Psoas muscle (tissue), 8 donors: Measurements from ENCODE around the gene OR6J1. TPM values are rescaled to one million over a fixed set of nuclear protein-coding genes. Genes with fewer than 3 reads are reported as not detected.
"Not testable (repeated sequence)": the region's sequence is repeated elsewhere in the genome, so short reads cannot be mapped to it uniquely, and the experiment has no call there.

Experiments
- ATAC-seq, 4 donors: fragments of 200-7000 bp; cut with Tn5 transposase; one replicate each; pipeline ENCODE4 v1.9.1; 2020; ENCODE audit warnings: moderate library complexity in 3 of 4, mild to moderate bottlenecking in 2 of 4
- DNase-seq, 2 donors: peaks; one replicate each; pipeline ENCODE4 v3.0.0-alpha.2; 2020
- H3K27ac ChIP-seq: fragments of 200-600 bp; one replicate; pipeline ENCODE4 v1.8.0; 2022
- H3K27me3 ChIP-seq, 3 donors: fragments of 200-600 bp in 1 of 3; one replicate each; pipeline versions ENCODE4 v1.6.1 to v1.8.0; 2013 to 2022; ENCODE audit warnings: low read length in 2 of 3, mild to moderate bottlenecking in 2 of 3, moderate library complexity in 1 of 3; ENCODE audit not compliant: insufficient read depth in 3 of 3
- H3K36me3 ChIP-seq, 2 donors: fragments of 200-600 bp in 1 of 2; one replicate each; pipeline versions ENCODE4 v1.6.1 to v1.8.0; 2013 to 2022; ENCODE audit warnings: low read depth in 1 of 2, mild to moderate bottlenecking in 1 of 2, moderate library complexity in 1 of 2; ENCODE audit not compliant: insufficient read depth in 1 of 2
- H3K4me1 ChIP-seq: fragments of 200-600 bp; one replicate; pipeline ENCODE4 v1.8.0; 2022
- H3K4me3 ChIP-seq: fragments of 200-600 bp; one replicate; pipeline ENCODE4 v1.8.0; 2022; ENCODE audit warnings: mild to moderate bottlenecking
- H3K9me3 ChIP-seq: fragments of 200-600 bp; one replicate; pipeline ENCODE4 v1.8.0; 2022
- WGBS, 3 donors: extraction: QIAGEN DNeasy Blood & Tissue Kit; methylation state at CpG; one replicate each; pipeline versions ENCODE4 v1.1.6 to v1.1.7; 2013; 5-methylcytosine and 5-hydroxymethylcytosine counted together
- intact Hi-C, 2 donors: fragments of 100-400 bp; cut with DNase I; formaldehyde crosslinking; loops; one replicate each; pipeline versions ENCODE4 v1.11.0 to v1.14.2; 2022
- polyA plus RNA-seq, 3 donors: library from polyadenylated mRNA; stranded (reverse); fragments of 200-250 nt; gene quantifications; one replicate each; pipeline ENCODE4 v1.2.3, GENCODE V29; 2013
- total RNA-seq, 4 donors: library from RNA; stranded (reverse); fragmentation: NEBNext Ultra II Directional in 2 of 4; extraction: Animal tissue kit (Norgen Biotek cat#: 25700) in 2 of 4; gene quantifications; one replicate each; pipeline versions ENCODE4 v1.2.1 to v1.2.4, GENCODE V29; 2021 to 2023
- TF ChIP-seq, protein P1 (sequence below): fragments of 200-600 bp; IDR thresholded peaks from one replicate; pipeline ENCODE4 v1.8.0; 2022; ENCODE audit warnings: antibody characterized with exemption
- donor health status: healthy with polysubstance abuse.
- donor health status: DM: no; HTN: no; CAD: no; lungs with moderate emphysema.
- donor health status: Bipolar disorder and iron deficiency.
- donor health status: healthy.
- donor health status: DM: yes; HTN: yes; CAD: no.
- donor health status: DM: no; HTN: no; CAD: no.
- donor health status: DM: no; HTN: no; CAD: no.
- donor health status: DM: yes; HTN: yes; CAD: no.

The OR6J1 gene
- total and polyA plus RNA-seq, 7 donors, result not detected

GRCh38 chr14:22593189-22593588 is 51.0 kb downstream of the OR6J1 start:
- WGBS, 3 donors, result 54 to 61% (median 59%) methylated on average over 3 of the region's 3 CpGs
- peaks cover 5% of the 10 kb centered on the region for H3K4me1 ChIP-seq
- H3K27ac ChIP-seq, result no peak overlapping the region
- TF ChIP-seq, protein P1, sequence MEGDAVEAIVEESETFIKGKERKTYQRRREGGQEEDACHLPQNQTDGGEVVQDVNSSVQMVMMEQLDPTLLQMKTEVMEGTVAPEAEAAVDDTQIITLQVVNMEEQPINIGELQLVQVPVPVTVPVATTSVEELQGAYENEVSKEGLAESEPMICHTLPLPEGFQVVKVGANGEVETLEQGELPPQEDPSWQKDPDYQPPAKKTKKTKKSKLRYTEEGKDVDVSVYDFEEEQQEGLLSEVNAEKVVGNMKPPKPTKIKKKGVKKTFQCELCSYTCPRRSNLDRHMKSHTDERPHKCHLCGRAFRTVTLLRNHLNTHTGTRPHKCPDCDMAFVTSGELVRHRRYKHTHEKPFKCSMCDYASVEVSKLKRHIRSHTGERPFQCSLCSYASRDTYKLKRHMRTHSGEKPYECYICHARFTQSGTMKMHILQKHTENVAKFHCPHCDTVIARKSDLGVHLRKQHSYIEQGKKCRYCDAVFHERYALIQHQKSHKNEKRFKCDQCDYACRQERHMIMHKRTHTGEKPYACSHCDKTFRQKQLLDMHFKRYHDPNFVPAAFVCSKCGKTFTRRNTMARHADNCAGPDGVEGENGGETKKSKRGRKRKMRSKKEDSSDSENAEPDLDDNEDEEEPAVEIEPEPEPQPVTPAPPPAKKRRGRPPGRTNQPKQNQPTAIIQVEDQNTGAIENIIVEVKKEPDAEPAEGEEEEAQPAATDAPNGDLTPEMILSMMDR, result no peak
- no peaks in the 10 kb centered on the region for H3K9me3 ChIP-seq
- no peak for ATAC-seq
- no peaks in the 10 kb centered on the region for H3K36me3 ChIP-seq
- H3K27me3 ChIP-seq, result no peaks in the 10 kb centered on the region
- no peak for DNase-seq
- intact Hi-C loops, result no loop called here
- H3K4me3 ChIP-seq, result no peak overlapping the region

DNA sequence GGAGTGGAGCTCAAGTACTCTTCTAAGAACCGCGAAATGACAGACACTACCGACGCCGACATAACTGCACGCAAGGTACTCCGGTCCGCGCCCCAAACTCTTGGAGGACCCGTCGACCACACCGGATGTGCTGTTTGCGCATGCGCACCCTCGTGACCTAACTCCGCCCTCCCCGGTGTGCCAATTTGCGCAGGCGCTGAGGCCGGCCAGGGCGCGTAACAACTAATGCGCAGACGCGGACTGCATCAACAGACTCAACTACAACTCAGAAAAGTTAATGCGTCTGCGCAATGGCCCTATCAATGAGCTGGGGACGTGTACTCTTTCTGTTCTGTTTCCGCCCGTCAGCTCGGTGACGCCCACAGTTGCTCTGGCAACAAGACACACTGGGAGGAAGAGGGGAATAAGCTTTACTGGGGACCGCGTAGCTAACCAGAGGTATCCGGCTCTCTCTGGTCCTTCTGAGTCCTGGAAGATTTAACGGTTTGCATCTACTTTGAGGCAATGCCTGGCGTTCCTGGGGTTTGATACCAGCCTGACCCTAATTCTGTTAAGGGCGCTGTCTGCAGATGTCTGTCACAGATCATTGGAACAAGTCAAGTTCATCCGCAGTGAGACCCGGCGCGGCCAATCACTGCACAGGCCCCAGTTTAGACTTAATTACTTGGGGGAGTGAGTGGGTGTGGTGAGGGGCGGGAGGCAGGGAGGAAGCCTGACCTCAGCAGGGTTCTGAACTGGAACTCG is 54.9 kb downstream of the OR6J1 start, which contains the start of gene DAD1:
Gene DAD1 (minus strand): TSS at position 129 of the 744 bp plus-strand sequence. CDS start 67 bp downstream, at position 62.
- H3K36me3 ChIP-seq, result peaks cover 0 to 8% of the 10 kb centered on the region in 2 donors
- peaks cover 43% of the 10 kb centered on the region for H3K4me1 ChIP-seq
- intact Hi-C loops, result no loop called here
- DNase-seq (peak; percentile 97 to 99), ATAC-seq (peak; percentile 99)
- H3K27me3 ChIP-seq, result no peaks in the 10 kb centered on the region
- H3K9me3 ChIP-seq, result no peaks in the 10 kb centered on the region
- WGBS, 3 donors, result 0 to 1% (median 1%) methylated on average over 44 of the region's 44 CpGs
- peak within 1 kb of the TSS; percentile 94 for H3K27ac ChIP-seq
- peak within 1 kb of the TSS; percentile 80 for H3K4me3 ChIP-seq
- TF ChIP-seq, protein P1, result no peak

GRCh38 chr14:22588526-22589095 is 55.5 kb downstream of the OR6J1 start:
- H3K4me1 ChIP-seq, result peaks cover 49% of the 10 kb centered on the region
- H3K27me3 ChIP-seq, result no peaks in the 10 kb centered on the region
- TF ChIP-seq, protein P1, result no peak
- 2 to 3% (median 2%) methylated on average over 17 of the region's 17 CpGs for WGBS, 3 donors
- H3K9me3 ChIP-seq, result no peaks in the 10 kb centered on the region
- peaks cover 0 to 10% of the 10 kb centered on the region in 2 donors for H3K36me3 ChIP-seq
- DNase-seq (no peak), ATAC-seq (no peak)
- intact Hi-C loops, result no loop called here
- peak overlapping the region; percentile 94 for H3K27ac ChIP-seq
- peak overlapping the region; percentile 80 for H3K4me3 ChIP-seq

DNA sequence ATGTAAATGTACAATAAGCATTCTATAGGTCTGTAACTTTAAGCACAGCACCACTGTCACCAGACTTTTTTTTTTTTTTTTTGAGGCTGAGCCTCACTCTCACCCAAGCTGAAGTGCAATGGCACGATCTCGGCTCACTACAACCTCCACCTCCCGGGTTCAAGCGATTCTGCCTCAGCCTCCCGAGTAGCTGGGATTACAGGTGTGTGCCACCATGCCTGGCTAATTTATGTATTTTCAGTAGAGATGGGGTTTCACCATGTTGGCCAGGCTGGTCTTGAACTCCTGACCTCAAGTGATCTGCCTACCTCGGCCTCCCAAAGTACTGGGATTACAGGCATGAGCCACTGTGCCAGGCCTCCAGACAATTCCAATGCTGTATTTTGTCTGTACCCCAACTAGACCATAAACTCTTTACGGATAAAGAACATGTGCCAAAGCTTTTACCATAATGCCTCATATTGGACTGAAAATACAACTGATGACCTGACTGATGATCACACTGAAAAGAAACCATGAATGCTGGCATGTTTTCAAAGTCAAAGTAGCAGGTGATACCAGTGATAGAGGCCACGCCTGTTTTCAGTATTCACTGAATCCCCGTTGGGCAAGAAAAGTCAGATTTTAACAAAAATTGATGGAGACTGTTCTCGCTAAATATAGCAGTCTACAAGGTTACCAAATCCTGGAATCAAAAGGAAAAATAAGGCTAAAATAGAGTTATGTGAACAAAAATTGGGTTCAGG is 56.3 kb downstream of the OR6J1 start:
- H3K9me3 ChIP-seq, DNase-seq, H3K27me3 ChIP-seq, intact Hi-C loops, ATAC-seq: not testable (repeated sequence)
- Histone ChIP-seq H3K4me1 (peaks cover 55% of the 10 kb centered on the region), H3K27ac (peak overlapping the region; percentile 94), H3K4me3 (peak overlapping the region; percentile 80), H3K36me3 (peaks cover 0 to 10% of the 10 kb centered on the region in 2 donors)
- 73 to 77% (median 77%) methylated on average over 10 of the region's 10 CpGs for WGBS, 3 donors

GRCh38 chr14:22587247-22587646 is 56.9 kb downstream of the OR6J1 start:
- Histone ChIP-seq H3K36me3 (peaks cover 0 to 10% of the 10 kb centered on the region in 2 donors), H3K27me3 (no peaks in the 10 kb centered on the region), H3K9me3 (no peaks in the 10 kb centered on the region), H3K4me1 (peaks cover 55% of the 10 kb centered on the region), H3K27ac (peak overlapping the region; percentile 38), H3K4me3 (peak overlapping the region; percentile 80)
- no peak for DNase-seq
- TF ChIP-seq, protein P1, result no peak
- ATAC-seq, result no peak
- intact Hi-C loops, result no loop called here
- WGBS, 3 donors, result 86 to 90% (median 89%) methylated on average over 5 of the region's 5 CpGs
